Measurements from ENCODE around the gene SVOPL. TPM values are rescaled to one million over a fixed set of nuclear protein-coding genes. Genes with fewer than 3 reads are reported as not detected.

SVOPL gene
- total RNA-seq, 1 donor from 2014 or later, result under 0.01 TPM

DNA sequence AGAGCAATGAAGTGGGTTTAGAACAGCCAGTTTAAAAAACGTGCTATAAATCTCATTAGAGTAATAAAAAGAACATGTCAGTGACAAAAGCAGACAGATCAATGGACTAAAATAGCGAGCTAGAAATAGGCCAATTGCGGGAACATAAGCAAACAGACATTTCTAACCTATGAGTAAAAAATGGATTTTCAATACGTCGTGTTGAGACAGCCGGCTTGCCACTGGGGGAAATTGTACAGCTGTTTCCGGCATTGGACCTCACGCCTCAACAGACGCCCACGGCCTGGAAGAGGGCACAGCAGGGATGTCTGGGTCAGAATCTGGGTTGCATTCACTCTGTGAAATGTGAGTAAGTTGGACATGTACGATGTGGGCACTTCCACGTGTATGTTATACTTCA, 92.9 kb downstream of the SVOPL start:
- Histone ChIP-seq H3K4me3 (ENCODE audit: low read depth, low read length) (no peak overlapping the region), H3K36me3 (ENCODE audit: control insufficient read depth, insufficient read depth, low read length) (no peaks in the 10 kb centered on the region), H3K27me3 (ENCODE audit: control insufficient read depth, insufficient read depth, low read length) (no peaks in the 10 kb centered on the region)
- no peak for DNase-seq (ENCODE audit: low read depth)
- TF ChIP-seq, protein P1, sequence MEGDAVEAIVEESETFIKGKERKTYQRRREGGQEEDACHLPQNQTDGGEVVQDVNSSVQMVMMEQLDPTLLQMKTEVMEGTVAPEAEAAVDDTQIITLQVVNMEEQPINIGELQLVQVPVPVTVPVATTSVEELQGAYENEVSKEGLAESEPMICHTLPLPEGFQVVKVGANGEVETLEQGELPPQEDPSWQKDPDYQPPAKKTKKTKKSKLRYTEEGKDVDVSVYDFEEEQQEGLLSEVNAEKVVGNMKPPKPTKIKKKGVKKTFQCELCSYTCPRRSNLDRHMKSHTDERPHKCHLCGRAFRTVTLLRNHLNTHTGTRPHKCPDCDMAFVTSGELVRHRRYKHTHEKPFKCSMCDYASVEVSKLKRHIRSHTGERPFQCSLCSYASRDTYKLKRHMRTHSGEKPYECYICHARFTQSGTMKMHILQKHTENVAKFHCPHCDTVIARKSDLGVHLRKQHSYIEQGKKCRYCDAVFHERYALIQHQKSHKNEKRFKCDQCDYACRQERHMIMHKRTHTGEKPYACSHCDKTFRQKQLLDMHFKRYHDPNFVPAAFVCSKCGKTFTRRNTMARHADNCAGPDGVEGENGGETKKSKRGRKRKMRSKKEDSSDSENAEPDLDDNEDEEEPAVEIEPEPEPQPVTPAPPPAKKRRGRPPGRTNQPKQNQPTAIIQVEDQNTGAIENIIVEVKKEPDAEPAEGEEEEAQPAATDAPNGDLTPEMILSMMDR (IDR thresholded peaks at IDR 0.05; ENCODE audit: insufficient read depth, low read length, severe bottlenecking), result no peak
- no peak for FAIRE-seq

DNA sequence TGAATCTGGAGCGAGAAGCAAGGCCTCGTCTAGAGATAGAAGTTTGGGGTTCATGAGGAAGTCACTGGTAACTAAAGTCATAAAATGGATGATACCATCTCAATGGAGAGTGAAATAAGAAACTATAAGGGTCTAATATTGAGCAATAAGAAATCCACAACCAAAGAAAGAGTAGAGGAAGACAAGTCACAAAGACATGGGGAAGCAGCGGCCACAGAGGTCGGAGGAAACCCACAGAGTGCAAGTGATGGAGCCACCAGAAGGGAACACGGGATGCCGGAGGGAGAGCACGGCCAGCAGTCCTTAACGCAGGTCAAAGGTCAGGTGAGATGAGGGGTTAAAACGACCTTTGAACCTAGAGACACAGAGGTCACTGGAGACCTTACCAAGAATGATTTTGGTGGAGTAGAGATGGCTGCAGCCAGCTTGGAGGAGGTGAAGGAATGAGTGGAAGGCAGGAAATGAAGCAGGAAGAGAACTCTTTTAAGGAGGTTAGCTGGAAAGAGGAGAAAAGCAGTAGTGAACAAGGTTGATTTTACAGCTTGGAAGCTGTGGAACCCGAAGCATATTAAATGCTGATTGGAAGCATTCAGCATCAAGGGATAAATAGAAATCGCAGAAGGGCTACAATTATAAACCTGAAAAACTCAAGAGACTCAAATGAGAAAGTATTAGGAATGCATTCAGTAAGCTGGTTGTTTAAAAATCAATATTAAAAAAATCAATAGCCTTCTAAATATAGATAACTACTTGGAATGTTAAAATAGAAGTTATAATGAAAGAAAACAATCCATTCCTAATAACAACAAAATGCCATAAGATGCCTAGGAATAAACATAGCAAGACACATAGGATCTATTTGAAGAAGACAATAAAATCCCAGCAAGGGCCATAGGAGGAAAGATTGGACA, 93.7 kb downstream of the SVOPL start:
- Histone ChIP-seq H3K27me3 (ENCODE audit: control insufficient read depth, insufficient read depth, low read length) (no peaks in the 10 kb centered on the region), H3K4me3 (ENCODE audit: low read depth, low read length) (no peak overlapping the region), H3K36me3 (ENCODE audit: control insufficient read depth, insufficient read depth, low read length) (no peaks in the 10 kb centered on the region)
- FAIRE-seq (no peak), DNase-seq (ENCODE audit: low read depth) (no peak)
- TF ChIP-seq, protein P1 (IDR thresholded peaks at IDR 0.05; ENCODE audit: insufficient read depth, low read length, severe bottlenecking), result no peak

DNA sequence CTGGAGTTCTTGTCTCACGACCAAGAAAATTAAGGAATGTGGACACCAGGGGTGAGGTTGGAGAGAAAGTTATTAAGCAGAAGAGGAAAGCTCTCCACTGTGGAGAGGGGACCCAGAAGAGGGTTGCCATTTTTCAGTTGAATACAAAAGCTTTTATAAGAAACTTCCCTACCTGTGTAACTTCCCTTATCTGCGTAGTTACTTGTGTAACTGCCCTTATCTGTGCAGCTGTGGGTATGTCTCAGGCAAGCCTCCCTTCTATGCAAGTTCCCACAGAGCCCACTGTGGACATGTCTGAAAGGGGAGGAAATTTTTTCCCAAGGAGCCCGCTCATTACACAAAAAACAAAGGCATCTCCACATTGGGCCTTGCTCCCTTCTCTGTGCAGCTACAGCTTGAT, 94.9 kb downstream of the SVOPL start:
- no peak overlapping the region for H3K4me3 ChIP-seq (ENCODE audit: low read depth, low read length)
- TF ChIP-seq, protein P1 (IDR thresholded peaks at IDR 0.05; ENCODE audit: insufficient read depth, low read length, severe bottlenecking), result no peak
- FAIRE-seq, result no peak
- no peaks in the 10 kb centered on the region for H3K27me3 ChIP-seq (ENCODE audit: control insufficient read depth, insufficient read depth, low read length)
- H3K36me3 ChIP-seq (ENCODE audit: control insufficient read depth, insufficient read depth, low read length), result no peaks in the 10 kb centered on the region
- DNase-seq (ENCODE audit: low read depth), result no peak

DNA sequence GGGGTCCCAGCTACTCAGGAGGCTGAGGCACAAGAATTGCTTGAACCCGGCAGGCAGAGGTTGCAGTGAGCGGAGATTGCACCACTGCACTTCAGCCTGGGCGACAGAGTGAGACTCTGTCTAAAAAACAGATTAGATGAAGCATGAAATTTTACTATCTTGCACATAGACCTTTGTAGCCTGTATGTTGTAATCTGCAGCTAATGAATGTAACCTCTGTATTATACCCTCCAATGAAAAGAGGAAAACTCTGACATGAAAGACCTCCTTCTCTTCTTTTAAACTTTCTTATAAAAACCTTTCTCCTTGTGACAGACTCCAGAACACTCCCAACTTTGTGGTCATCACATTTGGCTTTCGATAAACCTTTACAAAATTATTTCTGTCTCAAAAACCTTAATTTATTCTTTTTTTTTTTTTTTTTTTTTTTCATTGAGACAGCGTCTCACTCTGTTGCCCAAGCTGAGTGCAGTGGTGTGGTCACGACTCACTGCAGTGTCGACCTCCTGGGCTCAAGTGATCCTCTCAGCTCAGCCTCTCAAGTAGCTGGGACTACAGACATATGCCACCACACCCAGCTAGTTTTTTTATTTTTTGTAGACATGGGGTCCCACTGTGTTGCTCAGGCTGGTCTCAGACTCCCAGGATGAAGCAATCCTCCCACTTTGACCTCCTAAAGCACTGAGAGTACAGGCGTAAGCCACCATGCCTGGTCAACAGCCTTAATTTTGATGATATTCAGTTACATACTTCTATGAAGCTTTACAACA, 97.4 kb downstream of the SVOPL start:
- Histone ChIP-seq H3K27me3 (ENCODE audit: control insufficient read depth, insufficient read depth, low read length) (no peaks in the 10 kb centered on the region), H3K4me3 (ENCODE audit: low read depth, low read length) (no peak overlapping the region), H3K36me3 (ENCODE audit: control insufficient read depth, insufficient read depth, low read length) (no peaks in the 10 kb centered on the region)
- no peak for DNase-seq (ENCODE audit: low read depth)
- FAIRE-seq, result no peak
- TF ChIP-seq, protein P1 (IDR thresholded peaks at IDR 0.05; ENCODE audit: insufficient read depth, low read length, severe bottlenecking), result no peak

DNA sequence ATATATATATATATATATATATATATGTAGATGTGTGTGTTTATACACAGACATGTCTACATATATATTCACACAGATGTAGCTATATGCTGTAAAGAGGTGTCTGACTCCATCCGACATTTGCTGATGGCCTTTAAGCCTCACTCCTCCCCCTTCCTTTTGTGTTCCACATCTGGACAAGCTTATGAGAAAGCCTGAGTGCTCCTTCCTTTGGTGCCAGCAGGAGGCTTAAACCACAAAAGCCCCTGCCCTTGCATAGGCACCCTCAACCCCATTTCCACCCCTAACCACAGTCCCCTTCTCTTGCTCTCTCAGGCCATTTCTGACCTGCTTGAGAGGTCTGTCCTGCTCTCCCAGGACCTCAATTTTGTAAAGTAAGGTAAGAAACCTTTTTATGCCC, 98.7 kb downstream of the SVOPL start:
- DNase-seq (ENCODE audit: low read depth), result no peak
- no peaks in the 10 kb centered on the region for H3K27me3 ChIP-seq (ENCODE audit: control insufficient read depth, insufficient read depth, low read length)
- no peak overlapping the region for H3K4me3 ChIP-seq (ENCODE audit: low read depth, low read length)
- no peak for FAIRE-seq
- no peaks in the 10 kb centered on the region for H3K36me3 ChIP-seq (ENCODE audit: control insufficient read depth, insufficient read depth, low read length)
- TF ChIP-seq, protein P1 (IDR thresholded peaks at IDR 0.05; ENCODE audit: insufficient read depth, low read length, severe bottlenecking), result no peak
